Measurements from ENCODE around the gene RIF1. TPM values are rescaled to one million over a fixed set of nuclear protein-coding genes. Genes with fewer than 3 reads are reported as not detected.
A peak's percentile ranks its signal among the peaks of the same experiment; 100 is the strongest.

The RIF1 gene
- total RNA-seq, 1 experiment from 2014 or later = 123 TPM

- no peak overlapping the region for H3K14ac ChIP-seq (ENCODE audit: insufficient read depth, low read length)
- H4K91ac ChIP-seq (ENCODE audit: insufficient read length, low read depth, low read length) = no peak overlapping the region
- H3K27me3 ChIP-seq (ENCODE audit: insufficient read depth, low read length) = no peaks in the 10 kb centered on the region
- no peaks in the 10 kb centered on the region for H3K4me1 ChIP-seq (ENCODE audit: insufficient read depth, low read length)
- H3K79me2 ChIP-seq (ENCODE audit: insufficient read depth, low read length) = no peaks in the 10 kb centered on the region
- no peak overlapping the region for H3K9ac ChIP-seq (ENCODE audit: extremely low read depth, insufficient read length, low read length)
- no peak overlapping the region for H2BK20ac ChIP-seq (ENCODE audit: low read depth, low read length, poor library complexity, severe bottlenecking)
- no peak overlapping the region for H2BK120ac ChIP-seq (ENCODE audit: low read depth, low read length, poor library complexity, severe bottlenecking)
- no peak overlapping the region for H3T11ph ChIP-seq (ENCODE audit: low read length)
- WGBS (ENCODE audit: extremely low coverage, insufficient read length, low lambda C conversion rate) = no CpG with 5 or more reads among the region's 4 CpGs
- H2AK5ac ChIP-seq (ENCODE audit: insufficient read length, low read length) = no peak overlapping the region
- Mint-ChIP-seq H3K27ac (peak overlapping the region in 1 of 3 experiments; percentile 5; a peak in 3 of 7 replicates), H3K4me3 (no peak overlapping the region), H3K27me3 (ENCODE audit: low read depth) (no peaks in the 10 kb centered on the region), H3K4me1 (0 out of 4 replicates have a peak, but pooled peaks cover 0 to 4% of the 10 kb centered on the region in 2 experiments), H3K9me3 (no peaks in the 10 kb centered on the region), H3K36me3 (ENCODE audit: insufficient read depth in 1 of 3, low read depth in 3 of 3) (peaks cover 12 to 51% (median 36%) of the 10 kb centered on the region in 3 experiments; a peak in 6 of 7 replicates)
- H2BK12ac ChIP-seq (ENCODE audit: insufficient read length, low read depth, low read length) = no peak overlapping the region
- no peak overlapping the region for H3K18ac ChIP-seq (ENCODE audit: insufficient read length, low read depth, low read length)
- no peak overlapping the region for H3K4ac ChIP-seq (ENCODE audit: low read depth, low read length)
- H2BK15ac ChIP-seq (ENCODE audit: low read depth, low read length) = no peak overlapping the region
- H3K27ac ChIP-seq (ENCODE audit: insufficient read length, low read depth, low read length) = no peak overlapping the region
- no peaks in the 10 kb centered on the region for H4K20me1 ChIP-seq (ENCODE audit: control insufficient read depth, insufficient read depth, insufficient read length)
- H4K8ac ChIP-seq (replicated peaks; ENCODE audit: insufficient read length, low read depth, low read length) = no peak overlapping the region
- H3K4me2 ChIP-seq (ENCODE audit: insufficient read depth, insufficient read length, low read length) = no peak overlapping the region
- no peak overlapping the region for H3K56ac ChIP-seq (ENCODE audit: insufficient read length, low read depth, low read length)
- H2BK5ac ChIP-seq (ENCODE audit: insufficient read length, low read length) = no peak overlapping the region
- no peak overlapping the region for H2AFZ ChIP-seq (ENCODE audit: low read length)
- no peak for TF ChIP-seq CTCF (conservative IDR thresholded peaks at IDR 0.05)
- no peaks in the 10 kb centered on the region for H3K9me3 ChIP-seq (ENCODE audit: control insufficient read depth, low read depth, low read length)
- H3K23me2 ChIP-seq (ENCODE audit: insufficient read length, low read depth, low read length, poor library complexity, severe bottlenecking) = no peaks in the 10 kb centered on the region
- no peak overlapping the region for H4K5ac ChIP-seq (ENCODE audit: insufficient read length, low read depth, low read length)
- no peak overlapping the region for H3K23ac ChIP-seq (ENCODE audit: insufficient read length, low read depth, low read length)
- DNase-seq = no peak
- no peaks in the 10 kb centered on the region for H3K79me1 ChIP-seq (ENCODE audit: insufficient read depth, low read depth, low read length, poor library complexity, severe bottlenecking)
Observed at GRCh38 chr2:151482171-151482725, 72.5 kb downstream of the RIF1 start.
